Activated naive CD8-positive, alpha-beta T cell (primary cell): Measurements from ENCODE around the gene SNPH.
"Not testable (repeated sequence)": the region's sequence is repeated elsewhere in the genome, so short reads cannot be mapped to it uniquely, and the experiment has no call there.

ENCODE experiments used
- H3K27ac Mint-ChIP-seq: one replicate; pipeline ENCODE4 v1.8.0; 2021; ENCODE audit warnings: mixed read lengths
- H3K27me3 Mint-ChIP-seq: one replicate; pipeline ENCODE4 v1.8.0; 2021; ENCODE audit warnings: mixed read lengths
- H3K36me3 Mint-ChIP-seq: one replicate; pipeline ENCODE4 v1.8.0; 2021; ENCODE audit warnings: mixed read lengths
- H3K4me1 Mint-ChIP-seq: one replicate; pipeline ENCODE4 v1.8.0; 2021; ENCODE audit warnings: low read depth, mixed read lengths
- H3K4me3 Mint-ChIP-seq: one replicate; pipeline ENCODE4 v1.8.0; 2021; ENCODE audit warnings: mild to moderate bottlenecking, mixed read lengths
- H3K9me3 Mint-ChIP-seq: one replicate; pipeline ENCODE4 v1.8.0; 2021; ENCODE audit warnings: low read depth, mixed read lengths

The SNPH gene

GRCh38 chr20:1245578-1245977 lies 20.5 kb upstream of the SNPH start:
- Mint-ChIP-seq H3K4me3 (no peak overlapping the region), H3K36me3 (no peaks in the 10 kb centered on the region), H3K27me3 (peaks cover 2% of the 10 kb centered on the region), H3K4me1 (peaks cover 7% of the 10 kb centered on the region), H3K27ac (no peak overlapping the region), H3K9me3 (no peaks in the 10 kb centered on the region)

GRCh38 chr20:1247689-1248088 lies 18.4 kb upstream of the SNPH start:
- Mint-ChIP-seq H3K27me3 (no peaks in the 10 kb centered on the region), H3K36me3 (no peaks in the 10 kb centered on the region), H3K9me3 (no peaks in the 10 kb centered on the region), H3K4me3 (no peak overlapping the region), H3K27ac (no peak overlapping the region), H3K4me1 (peaks cover 18% of the 10 kb centered on the region)

- not testable (repeated sequence) for H3K27ac Mint-ChIP-seq, H3K36me3 Mint-ChIP-seq, H3K9me3 Mint-ChIP-seq, H3K27me3 Mint-ChIP-seq, H3K4me3 Mint-ChIP-seq
- H3K4me1 Mint-ChIP-seq, result peaks cover 18% of the 10 kb centered on the region
These were observed 15.8 kb upstream of the SNPH start for GRCh38 chr20:1250282-1250681.

DNA sequence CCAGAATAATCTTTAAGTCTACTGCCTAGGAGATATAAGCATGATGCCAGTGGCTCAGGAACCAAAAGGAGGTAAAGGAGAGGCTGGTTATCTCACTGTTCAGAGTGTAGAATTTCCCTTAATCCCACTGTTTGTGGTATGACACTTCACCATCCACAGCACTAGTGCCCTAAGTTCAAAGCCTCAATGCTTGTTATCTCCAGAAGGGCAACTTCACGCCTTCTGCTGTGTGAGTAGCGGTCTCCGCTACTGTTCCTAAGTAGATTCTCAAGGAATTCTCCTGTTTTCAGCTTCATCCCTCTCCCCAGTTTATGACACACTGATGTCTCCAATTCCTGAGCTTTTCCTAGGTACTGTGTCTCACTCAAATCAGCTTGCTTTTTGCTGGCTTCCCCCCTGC lies 13.7 kb upstream of the SNPH start:
- no peaks in the 10 kb centered on the region for H3K36me3 Mint-ChIP-seq
- H3K27me3 Mint-ChIP-seq, result no peaks in the 10 kb centered on the region
- no peak overlapping the region for H3K27ac Mint-ChIP-seq
- H3K9me3 Mint-ChIP-seq, result no peaks in the 10 kb centered on the region
- H3K4me1 Mint-ChIP-seq, result peaks cover 17% of the 10 kb centered on the region
- H3K4me3 Mint-ChIP-seq, result no peak overlapping the region

- H3K27me3 Mint-ChIP-seq, result no peaks in the 10 kb centered on the region
- no peak overlapping the region for H3K27ac Mint-ChIP-seq
- peaks cover 13% of the 10 kb centered on the region for H3K4me1 Mint-ChIP-seq
- H3K36me3 Mint-ChIP-seq, result no peaks in the 10 kb centered on the region
- H3K4me3 Mint-ChIP-seq, result no peak overlapping the region
- no peaks in the 10 kb centered on the region for H3K9me3 Mint-ChIP-seq
These were observed 11.8 kb upstream of the SNPH start for GRCh38 chr20:1254254-1254653.

- Mint-ChIP-seq H3K4me3 (no peak overlapping the region), H3K4me1 (peaks cover 13% of the 10 kb centered on the region), H3K27me3 (no peaks in the 10 kb centered on the region), H3K9me3 (no peaks in the 10 kb centered on the region), H3K36me3 (no peaks in the 10 kb centered on the region), H3K27ac (no peak overlapping the region)
These were observed 10.4 kb upstream of the SNPH start for GRCh38 chr20:1255675-1256074.

DNA sequence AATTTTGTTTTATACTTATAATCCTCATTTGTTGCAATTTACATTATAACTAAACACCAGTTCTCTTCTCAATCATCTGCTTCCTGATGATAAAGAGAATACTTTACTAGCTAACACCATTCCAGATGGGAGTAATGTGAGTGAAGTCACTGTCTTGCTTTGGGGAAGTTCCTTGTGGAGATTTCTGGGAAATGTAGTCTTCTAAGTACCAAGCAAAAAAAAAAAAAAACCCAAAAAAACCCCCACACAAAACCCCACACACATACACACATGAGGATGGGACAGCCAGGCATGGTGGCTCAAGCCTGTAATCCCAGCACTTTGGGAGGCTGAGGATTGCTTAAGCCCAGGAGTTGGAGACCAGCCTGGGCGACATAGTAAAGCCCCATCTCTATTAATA lies 2.2 kb upstream of the SNPH start:
- H3K36me3 Mint-ChIP-seq, result peaks cover 2% of the 10 kb centered on the region
- peak overlapping the region; percentile 96 for H3K27ac Mint-ChIP-seq
- no peaks in the 10 kb centered on the region for H3K9me3 Mint-ChIP-seq
- peak overlapping the region; percentile 47 for H3K4me3 Mint-ChIP-seq
- H3K27me3 Mint-ChIP-seq, result peaks cover 1% of the 10 kb centered on the region
- H3K4me1 Mint-ChIP-seq, result peaks cover 52% of the 10 kb centered on the region

GRCh38 chr20:1264727-1265126 lies 1.4 kb upstream of the SNPH start:
- Mint-ChIP-seq H3K4me1 (peaks cover 61% of the 10 kb centered on the region), H3K4me3 (peak overlapping the region; percentile 95), H3K36me3 (peaks cover 2% of the 10 kb centered on the region), H3K27me3 (peaks cover 1% of the 10 kb centered on the region), H3K27ac (peak overlapping the region; percentile 96), H3K9me3 (no peaks in the 10 kb centered on the region)

GRCh38 chr20:1265226-1265915 lies 723 bp upstream of the SNPH start:
- H3K27ac Mint-ChIP-seq, result peak overlapping the region; percentile 96
- H3K4me3 Mint-ChIP-seq, result peak overlapping the region; percentile 95
- H3K27me3 Mint-ChIP-seq, result peaks cover 1% of the 10 kb centered on the region
- H3K9me3 Mint-ChIP-seq, result no peaks in the 10 kb centered on the region
- peaks cover 64% of the 10 kb centered on the region for H3K4me1 Mint-ChIP-seq
- peaks cover 2% of the 10 kb centered on the region for H3K36me3 Mint-ChIP-seq

DNA sequence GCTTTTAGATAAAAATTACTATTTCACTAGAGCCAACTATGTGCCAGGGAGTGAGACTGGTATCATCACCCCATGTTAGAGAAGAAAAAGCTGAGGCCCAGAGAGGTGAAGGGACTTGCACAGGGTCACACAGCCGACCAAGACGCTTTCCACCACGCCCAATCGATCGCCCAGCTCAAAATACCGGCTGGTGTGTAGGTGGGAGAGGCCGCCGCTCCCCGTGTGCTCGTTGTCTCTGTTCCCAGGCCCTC lies 253 bp upstream of the SNPH start:
- Mint-ChIP-seq H3K9me3 (no peaks in the 10 kb centered on the region), H3K4me1 (peaks cover 68% of the 10 kb centered on the region), H3K4me3 (peak overlapping the region; percentile 95), H3K27me3 (peaks cover under 1% of the 10 kb centered on the region), H3K27ac (peak overlapping the region; percentile 96), H3K36me3 (peaks cover 2% of the 10 kb centered on the region)

DNA sequence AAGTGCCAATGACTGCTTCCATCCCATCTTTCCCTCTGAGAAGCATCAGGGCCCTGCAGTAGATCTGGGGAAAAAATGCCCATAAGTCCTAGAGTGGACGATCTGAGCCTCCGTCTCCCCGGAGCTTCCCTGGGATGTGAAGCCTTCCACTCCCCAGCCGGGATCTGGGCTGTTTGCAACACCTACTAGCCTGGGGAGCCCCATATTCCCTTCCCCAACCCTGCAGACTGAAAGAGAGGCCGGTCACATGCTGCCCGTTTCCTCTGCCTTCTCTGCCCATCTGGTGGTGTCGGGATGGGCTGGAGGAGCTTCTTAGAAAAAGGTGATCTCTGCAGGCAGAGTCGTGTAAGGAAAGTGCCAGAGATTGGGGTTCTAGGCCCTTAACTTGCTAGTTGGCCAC lies 1.1 kb downstream of the SNPH start:
- peak overlapping the region; percentile 16 for H3K27ac Mint-ChIP-seq
- H3K4me1 Mint-ChIP-seq, result peaks cover 80% of the 10 kb centered on the region
- no peaks in the 10 kb centered on the region for H3K27me3 Mint-ChIP-seq
- no peaks in the 10 kb centered on the region for H3K9me3 Mint-ChIP-seq
- peak overlapping the region; percentile 83 for H3K4me3 Mint-ChIP-seq
- H3K36me3 Mint-ChIP-seq, result peaks cover 2% of the 10 kb centered on the region

- no peaks in the 10 kb centered on the region for H3K9me3 Mint-ChIP-seq
- H3K4me3 Mint-ChIP-seq, result peak overlapping the region; percentile 83
These were observed 1.8 kb downstream of the SNPH start for GRCh38 chr20:1267809-1268374.

GRCh38 chr20:1269235-1269634 lies 3.1 kb downstream of the SNPH start:
- Mint-ChIP-seq H3K27ac (peak overlapping the region; percentile 5), H3K4me3 (no peak overlapping the region), H3K36me3 (no peaks in the 10 kb centered on the region), H3K4me1 (peaks cover 86% of the 10 kb centered on the region), H3K27me3 (no peaks in the 10 kb centered on the region), H3K9me3 (no peaks in the 10 kb centered on the region)

More at GRCh38 chr20:1267809-1268374, 1.8 kb downstream of the SNPH start:
- Mint-ChIP-seq H3K27me3 (no peaks in the 10 kb centered on the region), H3K36me3 (no peaks in the 10 kb centered on the region), H3K4me1 (peaks cover 85% of the 10 kb centered on the region), H3K27ac (peak overlapping the region; percentile 76)

GRCh38 chr20:1269850-1270249 lies 3.8 kb downstream of the SNPH start:
- no peaks in the 10 kb centered on the region for H3K36me3 Mint-ChIP-seq
- peak overlapping the region; percentile 67 for H3K27ac Mint-ChIP-seq
- H3K9me3 Mint-ChIP-seq, result no peaks in the 10 kb centered on the region
- no peaks in the 10 kb centered on the region for H3K27me3 Mint-ChIP-seq
- no peak overlapping the region for H3K4me3 Mint-ChIP-seq
- H3K4me1 Mint-ChIP-seq, result peaks cover 84% of the 10 kb centered on the region

DNA sequence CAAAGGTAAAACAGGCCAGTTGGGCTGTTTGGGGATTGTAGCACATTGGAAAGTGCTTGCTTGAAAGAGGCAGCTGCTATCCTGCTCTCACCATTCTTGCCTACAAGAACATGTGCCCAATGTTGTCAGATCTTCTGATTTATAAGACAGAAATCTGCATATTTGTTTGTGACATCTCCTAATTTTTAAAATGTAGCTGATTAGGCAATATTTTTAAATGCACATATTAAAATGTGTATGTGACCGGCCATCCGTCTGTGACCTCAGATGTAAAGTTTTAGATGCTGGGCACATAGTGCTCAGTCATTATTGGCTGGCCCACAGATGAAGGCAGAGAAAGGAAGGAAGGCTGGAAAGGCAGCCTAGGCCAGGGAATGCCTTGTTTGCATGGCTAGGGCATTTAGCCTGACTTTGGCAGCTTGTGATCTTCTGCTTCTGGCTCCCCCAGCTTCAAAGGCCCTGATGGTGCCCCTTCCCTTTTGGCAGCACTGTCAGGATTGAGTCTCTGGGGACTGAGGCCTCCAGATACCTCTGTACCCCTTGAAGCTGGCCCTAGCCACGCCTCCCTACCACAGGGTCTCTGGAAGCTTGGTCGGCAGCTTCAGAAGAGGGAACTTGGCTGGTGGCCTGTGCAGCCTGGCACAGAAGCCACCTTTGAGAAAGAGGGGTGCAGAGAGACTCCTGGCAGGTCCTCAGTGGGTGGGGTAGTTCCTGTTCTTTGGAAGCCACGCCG lies 6.4 kb downstream of the SNPH start:
- no peaks in the 10 kb centered on the region for H3K27me3 Mint-ChIP-seq
- no peaks in the 10 kb centered on the region for H3K36me3 Mint-ChIP-seq
- peaks cover 72% of the 10 kb centered on the region for H3K4me1 Mint-ChIP-seq
- no peaks in the 10 kb centered on the region for H3K9me3 Mint-ChIP-seq
- no peak overlapping the region for H3K4me3 Mint-ChIP-seq
- H3K27ac Mint-ChIP-seq, result peak overlapping the region; percentile 6
